T-helper 2 cell treated with Interferon-gamma antibody and Interleukin-4, amounts not matched to agents 5 μg/mL and 100 μg/mL, for 36 hours (primary cell): ENCODE results near the gene GTF2H4.

Experiments
- DNase-seq: peaks from one replicate; pipeline ENCODE4 v3.0.0; 2021; ENCODE audit warnings: low spot score
- H3K27ac Mint-ChIP-seq: one replicate; pipeline ENCODE4 v1.8.0; 2021; ENCODE audit warnings: mild to moderate bottlenecking, mixed read lengths
- H3K27me3 Mint-ChIP-seq: one replicate; pipeline ENCODE4 v1.8.0; 2021; ENCODE audit warnings: low read depth, mixed read lengths
- H3K36me3 Mint-ChIP-seq: one replicate; pipeline ENCODE4 v1.8.0; 2021; ENCODE audit warnings: low read depth, mixed read lengths
- H3K4me1 Mint-ChIP-seq: one replicate; pipeline ENCODE4 v1.8.0; 2021; ENCODE audit warnings: low read depth, mixed read lengths
- H3K4me3 Mint-ChIP-seq: one replicate; pipeline ENCODE4 v1.8.0; 2022; ENCODE audit warnings: mild to moderate bottlenecking, moderate library complexity, mixed read lengths
- H3K9me3 Mint-ChIP-seq: one replicate; pipeline ENCODE4 v1.8.0; 2021; ENCODE audit warnings: mixed read lengths

GTF2H4 gene

DNA sequence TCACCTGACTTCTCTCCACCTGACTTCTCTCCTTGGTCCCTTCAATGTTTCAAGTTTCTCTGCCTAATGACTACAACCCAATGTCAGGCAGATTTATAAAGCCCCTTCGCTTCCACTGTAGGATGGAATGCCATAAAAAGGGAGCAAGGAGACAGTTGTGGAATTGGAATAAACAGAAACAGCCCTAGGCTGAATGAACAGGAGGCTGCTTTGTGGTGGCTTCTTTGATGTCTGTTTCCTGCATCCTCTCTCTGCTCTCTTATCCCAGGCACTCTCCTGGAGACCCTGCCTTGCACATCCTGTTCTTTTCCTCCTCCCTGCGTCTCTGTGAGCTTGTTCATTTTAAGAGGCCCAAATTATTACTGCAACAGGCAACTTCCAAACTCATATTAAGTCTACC, 49.7 kb downstream of the GTF2H4 start:
- H3K27ac Mint-ChIP-seq: no peak overlapping the region
- H3K36me3 Mint-ChIP-seq: no peaks in the 10 kb centered on the region
- no peak for DNase-seq
- H3K9me3 Mint-ChIP-seq: no peaks in the 10 kb centered on the region
- peaks cover 68% of the 10 kb centered on the region for H3K27me3 Mint-ChIP-seq
- H3K4me3 Mint-ChIP-seq: no peak overlapping the region
- H3K4me1 Mint-ChIP-seq: peaks cover 4% of the 10 kb centered on the region

DNA sequence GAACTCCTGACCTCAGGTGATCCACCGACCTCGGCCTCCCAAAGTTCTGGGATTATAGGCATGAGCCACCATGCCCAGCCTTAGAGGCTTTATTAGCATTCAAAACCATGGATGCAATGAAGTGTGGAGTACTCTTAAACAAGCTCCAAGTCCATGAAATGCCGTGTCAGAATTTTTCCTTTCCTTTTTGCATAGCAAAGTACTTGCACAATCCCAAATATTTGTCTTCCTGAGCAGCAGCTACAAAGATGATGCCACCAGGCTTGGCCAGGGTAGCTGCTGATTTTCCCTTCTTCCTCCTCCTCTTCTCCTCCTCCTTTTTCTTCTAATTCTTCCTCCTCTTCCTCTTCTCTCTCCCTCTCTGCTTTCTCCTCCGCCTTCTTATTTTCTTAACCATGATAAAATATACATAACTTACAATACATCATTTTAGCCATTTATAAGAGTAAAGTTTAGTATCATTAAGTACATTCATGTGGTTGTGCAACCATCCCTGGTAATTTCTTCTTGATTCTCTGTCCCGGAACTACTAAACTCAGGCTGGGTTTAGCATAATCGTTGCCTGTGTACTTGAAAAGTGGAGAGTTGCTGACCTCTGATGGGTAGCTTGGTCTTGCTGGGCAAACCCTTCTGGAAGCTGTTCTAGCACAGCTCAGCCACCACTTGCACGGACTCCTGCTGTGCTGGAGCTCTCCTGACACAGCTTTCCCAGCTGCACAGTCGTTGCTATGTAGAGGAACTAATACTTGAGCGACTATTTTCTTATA, 53.1 kb downstream of the GTF2H4 start:
- peaks cover 54% of the 10 kb centered on the region for H3K27me3 Mint-ChIP-seq

DNA sequence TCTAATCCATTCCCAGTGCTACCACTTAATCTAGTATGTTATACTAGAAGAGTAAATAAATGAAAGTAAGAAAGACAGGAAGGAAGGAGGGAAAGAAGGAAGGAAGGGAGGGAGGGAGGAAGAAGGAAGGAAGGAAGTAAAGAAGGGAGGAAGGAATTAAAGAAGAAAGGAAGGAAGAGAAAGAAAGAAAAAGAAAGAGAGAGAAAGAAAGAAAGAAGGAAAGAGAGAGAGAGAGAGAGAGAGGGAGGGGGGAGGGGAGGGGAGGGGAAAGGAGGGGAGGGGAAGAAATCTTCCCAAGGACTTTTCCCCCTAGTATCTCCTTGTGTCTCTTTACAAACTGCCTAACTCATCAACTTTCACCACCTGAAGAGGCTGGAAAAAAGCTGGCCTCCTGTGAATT, 54.7 kb downstream of the GTF2H4 start:
- Mint-ChIP-seq H3K4me1 (peaks cover 14% of the 10 kb centered on the region), H3K27ac (no peak overlapping the region), H3K4me3 (no peak overlapping the region), H3K36me3 (no peaks in the 10 kb centered on the region), H3K27me3 (peaks cover 41% of the 10 kb centered on the region), H3K9me3 (no peaks in the 10 kb centered on the region)
- no peak for DNase-seq

More for the DNA sequence above, 53.1 kb downstream of the GTF2H4 start:
- H3K27ac Mint-ChIP-seq: no peak overlapping the region
- H3K4me1 Mint-ChIP-seq: peaks cover 14% of the 10 kb centered on the region
- no peaks in the 10 kb centered on the region for H3K9me3 Mint-ChIP-seq
- H3K4me3 Mint-ChIP-seq: no peak overlapping the region
- no peak for DNase-seq
- no peaks in the 10 kb centered on the region for H3K36me3 Mint-ChIP-seq

DNA sequence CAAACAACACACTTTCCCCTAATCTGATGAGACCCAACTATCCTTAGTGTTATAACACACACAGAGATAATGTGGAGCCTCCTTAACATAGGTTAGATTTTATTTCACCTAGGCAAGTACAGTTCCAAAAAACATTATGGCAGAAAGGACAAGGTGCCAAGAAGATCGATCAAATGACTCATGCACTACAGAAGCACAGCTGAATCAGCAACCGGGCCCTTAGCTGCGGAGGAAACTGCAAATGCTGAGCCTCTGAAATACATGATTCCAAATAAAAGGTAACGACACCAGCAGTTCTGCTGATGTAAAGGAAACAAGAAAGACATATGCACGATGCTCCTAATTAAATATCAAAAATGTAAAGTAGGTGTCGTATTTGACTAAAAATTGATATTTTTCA, 55.6 kb downstream of the GTF2H4 start:
- Mint-ChIP-seq H3K4me3 (no peak overlapping the region), H3K27me3 (peaks cover 32% of the 10 kb centered on the region), H3K9me3 (no peaks in the 10 kb centered on the region), H3K4me1 (peaks cover 14% of the 10 kb centered on the region), H3K27ac (no peak overlapping the region), H3K36me3 (no peaks in the 10 kb centered on the region)
- DNase-seq: no peak
